HL-60/S4 (cell line): ENCODE results near the gene SH3PXD2A.

Experiments used
- in situ Hi-C: fragments of 300-500 bp; cut with MboI; formaldehyde crosslinking; loops from 2 replicates; pipeline ENCODE4 v1.14.3; 2022; ENCODE audit warnings: low sequenced_read_pairs

SH3PXD2A gene

DNA sequence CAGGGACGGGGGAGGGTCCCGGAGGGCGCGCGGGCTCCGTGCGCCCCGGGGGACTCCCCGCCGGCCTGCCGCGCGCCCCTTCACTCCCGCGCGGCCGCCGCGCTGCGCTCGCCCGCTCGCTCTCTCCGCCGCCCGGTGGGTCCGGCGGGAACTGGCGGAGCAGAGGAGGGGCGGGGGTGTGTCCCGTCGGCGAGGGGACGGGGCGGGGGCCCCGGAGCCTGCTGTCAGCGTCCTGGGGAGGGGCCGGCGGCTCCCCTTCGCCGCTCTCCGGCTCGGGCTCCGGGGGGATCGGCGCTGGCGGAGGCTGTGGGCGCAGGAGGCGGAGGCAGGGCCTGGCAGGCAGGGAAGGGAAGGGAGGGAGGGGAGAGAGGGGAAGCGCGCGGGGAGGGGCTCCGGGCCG is at the start of gene SH3PXD2A:
Gene SH3PXD2A, minus strand, starts transcription at position 153 of the 400 bp plus-strand sequence. CDS start 310 bp downstream, outside the sequence.
- in situ Hi-C loops, result loop anchor here (25.0 kb wide), 1 partner anchor 143 kb away; no protein-coding TSS in a partner anchor

- in situ Hi-C loops, result no loop called here
Measured at GRCh38 chr10:103901299-103901698, 45.9 kb upstream of the SH3PXD2A start.

DNA sequence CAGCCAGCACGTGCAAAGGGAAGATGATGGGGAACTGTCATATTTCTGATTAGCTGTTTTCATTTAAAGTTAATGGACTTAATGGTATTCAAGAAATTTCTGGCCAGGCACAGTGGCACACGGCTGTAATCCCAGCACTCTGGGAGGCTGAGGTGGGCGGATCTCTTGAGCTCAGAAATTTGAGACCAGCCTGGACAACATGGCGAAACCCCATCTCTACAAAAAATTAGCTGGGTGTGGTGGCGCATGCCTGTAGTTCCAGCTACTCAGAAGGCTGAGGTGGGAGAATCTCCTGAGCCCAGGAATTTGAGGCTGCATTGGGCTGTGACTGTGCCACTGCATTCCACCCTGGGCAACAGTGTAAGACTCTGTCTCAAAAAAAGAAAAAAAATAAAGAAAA is 43.9 kb upstream of the SH3PXD2A start:
- in situ Hi-C loops, result loop anchor here (25.0 kb wide), 2 partner anchors 238 to 313 kb away; no protein-coding TSS in a partner anchor

DNA sequence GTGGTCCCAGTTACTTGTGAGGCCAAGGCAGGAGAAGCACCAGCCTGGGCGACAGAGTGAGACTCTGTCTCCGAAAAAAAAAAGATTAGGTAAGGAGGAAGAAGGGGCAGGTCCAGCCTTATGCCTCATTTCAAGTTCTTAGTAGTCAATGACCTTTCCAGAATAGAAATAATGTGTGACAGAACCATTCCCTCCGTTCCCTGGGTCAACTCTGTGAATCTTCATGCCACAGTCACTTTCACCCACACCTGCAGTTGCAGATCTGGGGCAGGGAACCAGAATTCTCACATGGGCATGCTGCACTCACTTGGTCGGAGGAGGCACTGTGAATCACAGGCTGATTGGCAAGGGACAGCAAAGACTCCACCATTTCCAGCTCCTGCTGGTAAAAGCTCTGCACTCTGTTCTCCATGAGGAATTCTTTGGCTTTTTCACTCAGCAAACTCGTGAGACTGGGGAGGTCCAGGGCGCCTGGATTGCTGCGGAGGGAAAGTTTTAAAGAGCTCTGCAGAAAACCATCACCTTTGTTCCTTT is 41.9 kb upstream of the SH3PXD2A start:
- in situ Hi-C loops, result loop anchor here (25.0 kb wide), 2 partner anchors 240 to 315 kb away; no protein-coding TSS in a partner anchor

GRCh38 chr10:103896225-103896624 is 40.8 kb upstream of the SH3PXD2A start:
- in situ Hi-C loops, result loop anchor here (25.0 kb wide), 2 partner anchors 241 to 316 kb away; no protein-coding TSS in a partner anchor

- in situ Hi-C loops, result loop anchor here (25.0 kb wide), 2 partner anchors 242 to 317 kb away; no protein-coding TSS in a partner anchor
Measured at GRCh38 chr10:103895411-103896186, 40.2 kb upstream of the SH3PXD2A start.

GRCh38 chr10:103894441-103894864 is 39.1 kb upstream of the SH3PXD2A start:
- in situ Hi-C loops, result loop anchor here (25.0 kb wide), 2 partner anchors 243 to 318 kb away; no protein-coding TSS in a partner anchor

GRCh38 chr10:103893817-103894216 is 38.4 kb upstream of the SH3PXD2A start:
- in situ Hi-C loops, result loop anchor here (25.0 kb wide), 2 partner anchors 243 to 318 kb away; no protein-coding TSS in a partner anchor

DNA sequence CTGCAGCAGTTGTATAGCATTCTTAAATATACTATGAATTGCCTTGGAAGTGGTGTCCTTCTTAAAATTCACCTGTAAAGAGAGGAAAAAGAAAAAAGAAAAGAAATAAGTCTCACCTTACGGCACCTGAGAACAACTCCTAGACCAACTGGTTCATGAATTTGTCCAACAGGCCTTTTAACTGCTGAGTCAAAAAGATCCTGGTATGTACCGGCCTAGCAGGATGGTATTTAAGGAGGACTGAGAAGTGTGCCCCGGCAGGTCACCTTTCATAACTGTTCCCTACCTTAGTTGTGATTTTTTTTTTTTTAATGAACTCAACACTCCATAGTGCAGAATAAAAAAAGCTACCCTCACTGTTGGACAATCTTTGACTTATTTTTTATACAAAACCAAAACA is 36.8 kb upstream of the SH3PXD2A start:
- in situ Hi-C loops, result loop anchor here (25.0 kb wide), 2 partner anchors 245 to 320 kb away; no protein-coding TSS in a partner anchor

DNA sequence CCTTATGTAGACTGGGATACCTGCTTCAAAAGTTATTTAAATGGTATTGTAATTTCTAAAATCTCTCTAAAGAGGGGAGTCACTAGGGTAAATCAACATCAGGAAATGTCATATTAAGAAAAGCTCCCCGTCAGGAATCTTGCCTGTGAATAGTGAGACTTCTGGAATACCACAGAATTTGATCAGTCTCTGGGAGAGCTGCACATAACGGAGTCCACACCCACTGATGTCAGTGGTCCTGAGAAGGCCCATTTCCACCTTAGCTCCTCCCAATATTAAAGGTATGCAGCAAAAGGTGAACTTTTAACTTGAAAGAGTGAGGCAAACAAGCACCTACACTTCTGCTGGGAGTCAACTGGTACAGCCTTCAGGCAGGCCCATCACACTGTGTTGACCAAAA is 35.3 kb upstream of the SH3PXD2A start:
- in situ Hi-C loops, result loop anchor here (25.0 kb wide), 2 partner anchors 247 to 322 kb away; no protein-coding TSS in a partner anchor

GRCh38 chr10:103890194-103890658 is 34.9 kb upstream of the SH3PXD2A start:
- in situ Hi-C loops, result loop anchor here (25.0 kb wide), 2 partner anchors 247 to 322 kb away; no protein-coding TSS in a partner anchor

DNA sequence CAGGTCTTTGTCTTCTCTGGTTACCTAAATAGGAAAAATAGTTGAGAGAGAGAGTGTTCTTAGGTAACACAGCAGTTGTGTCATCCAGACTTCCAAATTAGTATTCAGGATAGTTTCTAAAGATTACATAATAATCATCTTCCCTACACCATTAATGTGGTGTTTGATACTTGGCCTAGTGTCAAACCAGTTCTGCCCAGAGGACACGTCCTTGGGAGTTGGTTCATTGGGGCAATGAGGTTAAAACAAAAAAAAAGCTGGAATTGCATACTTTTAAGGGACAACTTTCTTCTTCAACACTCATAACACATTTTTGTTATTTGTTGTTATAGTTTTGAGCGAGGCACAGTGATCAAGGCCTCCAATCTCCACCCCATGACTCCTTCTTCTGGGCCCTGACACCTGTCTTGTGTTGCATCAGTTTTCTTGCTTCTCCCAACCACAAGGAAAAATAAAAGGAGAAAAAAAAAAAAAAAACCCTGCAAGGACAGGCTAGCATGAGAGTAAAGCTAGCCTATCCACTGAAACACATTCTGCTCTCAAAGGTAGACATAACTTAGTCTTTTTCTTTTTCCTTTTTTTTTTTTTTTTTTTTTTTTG is 33.8 kb upstream of the SH3PXD2A start:
- in situ Hi-C loops, result loop anchor here (25.0 kb wide), 2 partner anchors 248 to 323 kb away; no protein-coding TSS in a partner anchor

DNA sequence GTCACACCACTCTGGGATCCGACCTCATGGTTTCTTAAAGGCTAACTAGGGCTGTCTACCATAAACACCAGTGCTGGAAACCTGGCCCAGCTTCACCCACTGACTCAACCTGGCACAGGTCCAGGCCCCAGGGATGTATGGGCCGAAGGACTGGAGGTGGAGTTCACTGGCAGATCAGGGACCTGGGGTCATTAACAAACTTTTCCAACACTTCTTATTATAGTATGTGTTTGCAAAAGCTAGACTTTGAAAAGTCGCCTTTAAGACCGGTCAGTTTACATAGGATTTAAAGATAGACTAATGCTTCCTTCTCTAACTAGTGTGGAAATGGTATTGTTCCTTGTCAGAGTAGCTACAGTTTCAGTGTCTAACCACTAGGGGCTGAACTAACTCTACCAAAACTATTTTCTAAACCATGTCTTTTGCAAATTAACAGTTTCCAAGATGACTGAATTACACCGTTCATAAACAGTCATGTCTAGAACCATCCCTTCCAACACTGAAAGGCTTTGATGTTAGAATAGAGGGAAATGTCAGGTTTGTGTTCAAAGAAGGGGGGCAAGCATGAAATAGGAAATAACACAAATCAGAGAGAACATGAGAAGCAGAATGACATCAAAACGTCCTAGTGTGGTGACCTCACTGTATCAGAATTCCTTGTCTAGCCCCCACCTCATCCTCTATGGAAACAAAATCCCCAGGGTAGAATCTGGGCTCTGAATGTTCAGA is 32.9 kb upstream of the SH3PXD2A start:
- in situ Hi-C loops, result loop anchor here (25.0 kb wide), 2 partner anchors 249 to 324 kb away; no protein-coding TSS in a partner anchor

DNA sequence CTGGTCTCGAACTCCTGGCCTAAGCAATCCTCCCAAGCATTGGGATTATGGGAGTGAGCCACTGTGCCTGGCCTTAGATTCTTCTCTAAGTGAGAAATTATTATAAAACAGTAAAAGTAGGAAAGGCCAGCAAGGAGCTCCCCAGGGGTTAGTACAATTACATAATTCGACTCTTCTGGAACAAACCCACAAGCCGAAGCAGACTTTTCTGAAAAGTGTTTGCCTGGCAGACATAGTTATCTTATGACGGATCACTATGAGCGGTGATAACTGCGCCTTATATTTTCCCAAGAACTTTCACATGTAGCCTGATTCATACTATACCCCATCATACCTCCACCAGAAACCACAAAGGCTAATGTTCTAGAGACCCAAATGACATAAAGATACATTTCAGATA is 30.2 kb upstream of the SH3PXD2A start:
- in situ Hi-C loops, result loop anchor here (25.0 kb wide), 2 partner anchors 252 to 327 kb away; no protein-coding TSS in a partner anchor

- in situ Hi-C loops, result loop anchor here (25.0 kb wide), 2 partner anchors 253 to 328 kb away; no protein-coding TSS in a partner anchor
Measured at GRCh38 chr10:103884681-103885139, 29.3 kb upstream of the SH3PXD2A start.

GRCh38 chr10:103882285-103883007 is 27.1 kb upstream of the SH3PXD2A start:
- in situ Hi-C loops, result loop anchor here (25.0 kb wide), 2 partner anchors 255 to 330 kb away; no protein-coding TSS in a partner anchor

DNA sequence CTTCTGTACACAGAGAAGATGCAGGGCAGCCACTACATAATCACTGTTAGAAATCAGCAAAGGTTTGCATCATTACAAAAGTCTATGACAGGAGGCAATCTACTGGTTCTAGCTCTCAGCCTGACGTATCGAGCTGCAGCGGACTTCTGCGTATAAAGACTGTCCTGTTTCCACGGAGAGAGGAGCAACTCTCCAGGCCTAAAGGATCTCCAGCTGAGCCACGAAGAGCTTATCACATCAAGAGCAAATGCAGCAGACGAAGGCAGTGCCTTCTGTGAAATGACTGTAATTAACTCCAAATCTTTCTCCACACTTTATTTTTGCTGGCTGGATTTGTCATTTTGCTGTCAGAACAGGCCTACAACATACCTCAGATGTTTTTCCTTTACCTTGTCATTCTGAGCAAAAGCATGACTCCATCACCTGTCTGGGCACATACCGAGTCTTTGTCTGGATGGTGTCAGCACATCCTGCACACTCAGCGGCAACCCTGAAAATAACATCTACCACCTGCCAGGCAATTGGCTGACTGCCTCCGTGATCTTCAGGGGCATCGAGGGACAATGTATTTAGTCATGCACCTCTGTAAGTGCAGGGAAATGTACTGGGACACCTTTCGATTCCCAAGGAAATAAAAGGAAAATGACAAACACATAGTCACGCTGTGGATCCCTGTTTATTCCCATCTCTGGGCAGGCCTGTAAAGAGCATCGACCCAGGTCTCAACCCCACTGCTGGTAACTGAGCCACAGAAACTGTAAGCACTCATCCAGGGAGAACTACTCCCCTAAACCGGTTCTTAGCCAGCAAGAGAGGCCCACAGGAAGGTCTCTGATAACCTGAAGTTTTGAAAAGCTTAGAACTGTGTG is 26.3 kb upstream of the SH3PXD2A start:
- in situ Hi-C loops, result loop anchor here (25.0 kb wide), 2 partner anchors 256 to 331 kb away; no protein-coding TSS in a partner anchor

DNA sequence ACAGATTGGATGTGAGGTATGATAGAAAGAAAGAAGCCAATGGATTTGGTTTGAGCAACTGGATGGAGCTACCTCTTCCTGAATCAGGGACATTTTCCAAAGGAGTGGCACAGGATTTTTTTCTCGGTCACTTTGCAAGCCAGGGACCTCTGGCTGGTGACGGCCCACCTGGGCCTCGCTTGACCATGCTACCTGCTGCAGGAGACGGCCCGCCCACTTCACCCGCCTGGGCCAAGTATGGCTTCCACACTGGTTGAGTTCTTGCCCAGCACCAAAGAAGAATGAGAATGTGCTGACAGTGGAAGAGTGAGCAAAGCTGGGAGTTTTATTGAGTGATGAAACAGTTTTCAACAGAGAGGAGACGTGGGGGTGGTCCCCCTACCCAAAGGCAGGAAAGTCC is 24.5 kb upstream of the SH3PXD2A start:
- in situ Hi-C loops, result loop anchor here (25.0 kb wide), 2 partner anchors 257 to 332 kb away; no protein-coding TSS in a partner anchor
